Measurements from ENCODE around the gene FHOD1. TPM values are rescaled to one million over a fixed set of nuclear protein-coding genes. Genes with fewer than 3 reads are reported as not detected.
A peak's percentile ranks its signal among the peaks of the same experiment; 100 is the strongest.

Gene FHOD1
- total and polyA plus RNA-seq, 10 of the 15 experiments (the other 5 are each of a cell fraction or from before 2014, with no cell fraction given) = 8.9 to 65.7 (median 18.1) TPM

GRCh38 chr16:67246756-67247191 lies 507 bp downstream of the FHOD1 start:
- Histone ChIP-seq H3K36me3 (ENCODE audit: control insufficient read depth in 2 of 2, insufficient read depth in 2 of 2, low read length in 1 of 2) (no peaks in the 10 kb centered on the region), H3K4me1 (ENCODE audit: control insufficient read depth, insufficient read depth, low read length) (peaks cover 37% of the 10 kb centered on the region), H3K9ac (ENCODE audit: control insufficient read depth, insufficient read depth, low read length) (peak overlapping the region; percentile 82), H3K9me3 (replicated peaks; ENCODE audit: control insufficient read depth, insufficient read depth, low read length) (no peaks in the 10 kb centered on the region), H3K27ac (ENCODE audit: control insufficient read depth, insufficient read depth) (peak overlapping the region; percentile 98), H3K4me3 (peak overlapping the region; percentile 97), H3K4me2 (ENCODE audit: control insufficient read depth, insufficient read depth) (peak overlapping the region; percentile 99), H3K27me3 (replicated peaks in 1 of 2; ENCODE audit: control insufficient read depth in 2 of 2, insufficient read depth in 2 of 2, low read length in 1 of 2) (no peaks in the 10 kb centered on the region; a peak in 1 of 4 replicates), H3K79me2 (ENCODE audit: control insufficient read depth, insufficient read depth, low read length) (peaks cover 35% of the 10 kb centered on the region), H4K20me1 (ENCODE audit: control insufficient read depth, insufficient read depth) (no peaks in the 10 kb centered on the region), H2AFZ (ENCODE audit: control insufficient read depth, low read depth, low read length) (peak overlapping the region; percentile 55)
- no peak for DNase-seq (ENCODE audit: low read depth, low spot score)
- no TSS peak for BruUV-seq (replicated peaks)
- in situ Hi-C loops (cut with MboI) (no loop called here), intact Hi-C loops (cut with micrococcal nuclease; ENCODE audit: unreplicated experiment) (loop anchor here (1.0 to 2.0 kb wide), 3 partner anchors 19 to 62 kb away; partner anchors contain the start of genes E2F4 and TMEM208)
- TF ChIP-seq HSF1 (IDR thresholded peaks at IDR 0.05; ENCODE audit: low read depth, low read length) = no peak
- TF ChIP-seq SKIL (IDR thresholded peaks at IDR 0.05; ENCODE audit: low read depth, poor library complexity, severe bottlenecking) = no peak
- no peak for TF ChIP-seq ZNF217 (IDR thresholded peaks at IDR 0.05)
- TF ChIP-seq E2F4 (IDR thresholded peaks at IDR 0.05; ENCODE audit: low read depth, low read length) = no peak
- TF ChIP-seq JUND (IDR thresholded peaks at IDR 0.05; ENCODE audit: low read depth, low read length) = no peak
- no peak for TF ChIP-seq TCF12 (IDR thresholded peaks at IDR 0.05; ENCODE audit: low read depth, low read length)
- TF ChIP-seq CTCF (IDR thresholded peaks at IDR 0.05 in 2 of 3, conservative IDR thresholded peaks at IDR 0.05 in 1 of 3; ENCODE audit: control insufficient read depth in 2 of 3, extremely low read depth in 1 of 3, insufficient read depth in 1 of 3, low read depth in 3 of 3, low read length in 3 of 3) = peak in 1 of 3 experiments; percentile 21; a peak in 2 of 6 replicates
- no peak for TF ChIP-seq KAT2A (conservative IDR thresholded peaks at IDR 0.05; ENCODE audit: control insufficient read depth, low read depth, low read length)
- no peak for FAIRE-seq
- ChIA-PET CTCF (interaction anchor here (1.2 to 4.9 kb wide), 8 partner anchors 14 to 291 kb away, joined by 3 to 29 read pairs (median 4); partner anchors contain the start of genes ELMO3 and TMEM208), SMC1A (ENCODE audit: uncharacterized antibody, unreplicated experiment) (interaction anchor here (0.8 to 4.1 kb wide), 6 partner anchors 9 to 267 kb away, joined by 3 to 21 read pairs (median 3); partner anchors contain the start of gene TMEM208), POLR2A (interaction anchor here (0.6 to 8.0 kb wide), 9 partner anchors 20 to 178 kb away, joined by 3 to 100 read pairs (median 4); partner anchors contain the start of genes FBXL8, NOL3, TMEM208 and TRADD), RAD21 (ENCODE audit: unreplicated experiment) (interaction anchor here (0.6 to 2.4 kb wide), 10 partner anchors 13 to 229 kb away, joined by 3 to 23 read pairs (median 6); partner anchors contain the start of genes E2F4, NOL3 and TMEM208)
- ATAC-seq = peak; percentile 24
- under 1% methylated on average over 25 of the region's 26 CpGs for WGBS (ENCODE audit: insufficient coverage, insufficient replicate concordance, low lambda C conversion rate, missing lambda C conversion rate)

All from GM12878 (cell line).